Measurements from ENCODE around the gene BICC1. TPM values are rescaled to one million over a fixed set of nuclear protein-coding genes. Genes with fewer than 3 reads are reported as not detected.

Gene BICC1
- total and polyA plus RNA-seq, 2 of the 8 experiments (the other 6 are each of a cell fraction or from before 2014, with no cell fraction given) = 0.20 to 0.73 TPM

DNA sequence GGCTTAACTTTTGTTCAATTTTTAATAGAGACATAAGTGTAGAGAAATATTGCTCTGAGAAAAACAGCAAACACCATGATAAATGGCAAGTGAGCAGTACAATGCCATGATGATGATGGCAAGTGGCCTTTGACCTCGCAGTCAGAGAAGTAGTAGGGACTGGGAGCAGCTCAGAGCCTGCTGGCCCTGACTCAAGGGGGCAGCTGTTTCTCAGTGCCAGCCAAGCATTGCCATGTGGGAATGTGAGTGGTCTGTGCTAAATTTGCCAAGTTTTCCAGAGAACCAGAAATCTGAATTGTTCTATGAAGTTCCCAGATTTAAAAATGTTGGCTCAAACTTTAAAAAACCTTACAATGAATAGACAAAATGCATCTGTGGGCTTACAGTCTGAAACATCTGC is 187.9 kb downstream of the BICC1 start (continued):
- TF ChIP-seq CHD7 (IDR thresholded peaks at IDR 0.05; ENCODE audit: insufficient replicate concordance, low read length) (no peak), KDM5A (IDR thresholded peaks at IDR 0.05; ENCODE audit: low read length) (no peak), HDAC2 (IDR thresholded peaks at IDR 0.05; ENCODE audit: borderline replicate concordance in 1 of 2, low read depth in 2 of 2, low read length in 2 of 2) (no peak), CBX5 (IDR thresholded peaks at IDR 0.05; ENCODE audit: low read depth, low read length) (no peak), CEBPB (IDR thresholded peaks at IDR 0.05; ENCODE audit: low read depth, low read length) (no peak), EZH2 (IDR thresholded peaks at IDR 0.05; ENCODE audit: low read depth, low read length, severe bottlenecking) (no peak), RXRA (IDR thresholded peaks at IDR 0.05; ENCODE audit: insufficient read depth, low read depth, low read length) (no peak), RNF2 (IDR thresholded peaks at IDR 0.05; ENCODE audit: borderline replicate concordance, low read depth, low read length, missing control alignments, poor library complexity, severe bottlenecking) (no peak)
